HL-60 (cell line): ENCODE data around the gene RAMAC.
"Not testable (repeated sequence)": the region's sequence is repeated elsewhere in the genome, so short reads cannot be mapped to it uniquely, and the experiment has no call there.

Experiments used
- DNase-seq, 2 experiments: peaks; one replicate each; pipeline ENCODE4 v3.0.0-alpha.2; 2010 to 2020; ENCODE audit warnings: low read depth in 1 of 2, low spot score in 1 of 2
- H3K27ac ChIP-seq: fragments of 250-450 bp; sonication (Bioruptor Pico); replicated peaks from 2 replicates; pipeline ENCODE4 v1.5.1; 2020; ENCODE audit warnings: mild to moderate bottlenecking, moderate library complexity
- H3K27me3 ChIP-seq: fragments of 250-450 bp; sonication (Bioruptor Pico); 2 replicates; pipeline ENCODE4 v1.5.1; 2021; ENCODE audit warnings: mild to moderate bottlenecking, moderate library complexity; ENCODE audit not compliant: insufficient read depth, poor library complexity, severe bottlenecking
- H3K4me3 ChIP-seq: replicated peaks from 2 replicates; pipeline ENCODE4 v1.5.1; 2011; ENCODE audit warnings: mild to moderate bottlenecking, control low read depth, low read length; ENCODE audit not compliant: insufficient read depth
- CTCF ChIP-seq: IDR thresholded peaks from one replicate; pipeline ENCODE4 v1.5.1; 2011; ENCODE audit warnings: low read length, control low read depth, inconsistent platforms; ENCODE audit not compliant: insufficient read depth
- GABPA ChIP-seq: IDR thresholded peaks from 2 replicates; pipeline ENCODE4 v1.6.1; 2012; ENCODE audit warnings: low read depth
- POLR2AphosphoS5 ChIP-seq: IDR thresholded peaks from 2 replicates; pipeline ENCODE4 v1.6.1; 2012; ENCODE audit warnings: low read depth
- REST ChIP-seq: IDR thresholded peaks from 2 replicates; pipeline ENCODE4 v1.6.1; 2012; ENCODE audit warnings: low read depth; ENCODE audit not compliant: insufficient replicate concordance
- SPI1 ChIP-seq: IDR thresholded peaks from 2 replicates; pipeline ENCODE4 v1.6.1; 2012; ENCODE audit warnings: low read depth, mild to moderate bottlenecking, borderline replicate concordance

The RAMAC gene

DNA sequence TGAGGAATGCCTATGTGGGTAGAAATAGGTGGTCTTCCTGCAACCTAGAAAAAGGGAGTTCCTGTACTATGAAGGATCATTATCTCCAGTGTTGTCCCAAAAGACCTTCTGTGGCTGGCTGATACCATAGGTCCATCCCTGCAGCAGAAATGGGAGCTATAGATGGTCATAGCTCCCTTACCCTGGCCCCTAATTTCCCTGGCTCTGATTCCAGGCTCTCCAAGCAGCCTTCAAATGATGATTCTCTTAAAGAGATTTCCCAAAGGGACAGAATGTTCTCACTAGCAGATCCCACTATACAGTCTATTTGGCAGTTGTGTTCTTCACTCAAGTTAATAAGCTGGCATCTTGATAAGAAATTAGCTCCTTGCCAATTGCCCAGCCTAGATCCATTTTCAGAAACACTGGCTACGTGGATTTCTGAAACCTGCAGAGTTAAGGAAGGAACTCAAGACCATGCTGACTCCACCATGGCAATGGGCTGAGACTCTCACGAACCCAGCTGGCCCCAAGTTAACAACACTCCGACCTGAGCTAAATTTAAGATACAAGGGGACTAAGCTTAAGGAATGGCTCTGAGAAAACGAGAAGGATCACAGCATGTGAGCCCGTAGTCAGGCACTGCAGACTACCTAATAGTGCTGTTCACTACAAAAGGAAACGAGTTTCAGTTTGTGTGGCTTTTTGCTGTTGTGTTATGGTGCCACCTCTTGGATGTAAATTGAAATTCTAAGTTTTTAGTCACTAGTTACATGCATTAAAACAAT lies 14.1 kb downstream of the RAMAC start:
- no peaks in the 10 kb centered on the region for H3K27me3 ChIP-seq
- peak overlapping the region; percentile 30 for H3K4me3 ChIP-seq
- H3K27ac ChIP-seq: peak overlapping the region; percentile 20; the same call in 1 of the 2 replicates
- DNase-seq: peak in 1 of 2 experiments; percentile 46
- TF ChIP-seq POLR2AphosphoS5 (no peak), SPI1 (no peak), REST (no peak), GABPA (no peak), CTCF (no peak)

- not testable (repeated sequence) for H3K4me3 ChIP-seq, H3K27ac ChIP-seq, H3K27me3 ChIP-seq, DNase-seq
Observed at GRCh38 chr15:83000672-83001031, 14.6 kb downstream of the RAMAC start.

GRCh38 chr15:83010709-83011270 lies 24.8 kb downstream of the RAMAC start:
- peak; percentile 45 to 87 for DNase-seq
- peak overlapping the region; percentile 80 for H3K27ac ChIP-seq
- H3K4me3 ChIP-seq: peak overlapping the region; percentile 100
- no peaks in the 10 kb centered on the region for H3K27me3 ChIP-seq
- TF ChIP-seq GABPA: no peak
- TF ChIP-seq CTCF: peak; percentile 91
- TF ChIP-seq SPI1: no peak
- TF ChIP-seq POLR2AphosphoS5: no peak

GRCh38 chr15:83011271-83012075 lies 25.5 kb downstream of the RAMAC start, which contains the start of gene C15orf40:
TSS of gene C15orf40 (minus strand) at chr15:83011639. CDS start at chr15:83011607, 32 bp downstream.
- H3K27ac ChIP-seq: peak within 1 kb of the TSS; percentile 80
- TF ChIP-seq POLR2AphosphoS5 (peak; percentile 84), CTCF (peak; percentile 43), REST (peak; percentile 51), GABPA (peak; percentile 81), SPI1 (no peak)
- DNase-seq: peak; percentile 79 to 88
- peak within 1 kb of the TSS; percentile 100 for H3K4me3 ChIP-seq
- no peaks in the 10 kb centered on the region for H3K27me3 ChIP-seq
